Sigmoid colon (tissue), 7 donors: ENCODE data around the gene TTC8. TPM values are rescaled to one million over a fixed set of nuclear protein-coding genes. Genes with fewer than 3 reads are reported as not detected.

ENCODE experiments used
- DNase-seq: peaks from one replicate; pipeline ENCODE4 v3.0.0-alpha.2; 2019
- H3K27ac ChIP-seq, 4 donors: fragments of 200-600 bp; sonication (generic); one replicate each; pipeline ENCODE4 v1.5.1; 2016 to 2019; ENCODE audit warnings: mild to moderate bottlenecking in 1 of 4
- H3K27me3 ChIP-seq, 3 donors: fragments of 200-600 bp; sonication (generic); one replicate each; pipeline ENCODE4 v1.5.1; 2019; ENCODE audit warnings: mild to moderate bottlenecking in 1 of 3
- H3K36me3 ChIP-seq, 4 donors: fragments of 200-600 bp; sonication (generic); one replicate each; pipeline ENCODE4 v1.5.1; 2016 to 2019
- H3K4me1 ChIP-seq, 4 donors: fragments of 200-600 bp; sonication (generic); one replicate each; pipeline ENCODE4 v1.5.1; 2017 to 2019
- H3K4me3 ChIP-seq, 4 donors: fragments of 200-600 bp; sonication (generic); one replicate each; pipeline ENCODE4 v1.5.1; 2017 to 2019; ENCODE audit warnings: mild to moderate bottlenecking in 2 of 4, moderate library complexity in 1 of 4
- H3K9me3 ChIP-seq, 4 donors: fragments of 200-600 bp in 3 of 4; sonication (generic) in 3 of 4; one replicate each; pipeline versions ENCODE4 v1.5.1 to v1.6.1; 2013 to 2019
- CTCF ChIP-seq, 4 experiments: fragments of 450-650 bp in 3 of 4; fragments of 200-600 bp in 1 of 4; IDR thresholded peaks; one replicate each; pipeline ENCODE4 v1.5.1; 2016 to 2019; ENCODE audit warnings: antibody characterized with exemption in 4 of 4, mild to moderate bottlenecking in 3 of 4, moderate library complexity in 2 of 4
- EP300 ChIP-seq, 4 donors: sonication (generic); formaldehyde crosslinking; IDR thresholded peaks; one replicate each; pipeline ENCODE4 v1.6.1; 2017; ENCODE audit warnings: antibody characterized with exemption in 4 of 4
- POLR2A ChIP-seq, 2 donors: fragments of 450-650 bp; IDR thresholded peaks; one replicate each; pipeline ENCODE4 v1.6.1; 2016; ENCODE audit warnings: antibody characterized with exemption in 2 of 2, mild to moderate bottlenecking in 2 of 2, moderate library complexity in 2 of 2
- POLR2AphosphoS5 ChIP-seq, 4 donors: sonication (generic); formaldehyde crosslinking; IDR thresholded peaks; one replicate each; pipeline ENCODE4 v1.6.1; 2017; ENCODE audit warnings: antibody characterized with exemption in 4 of 4
- WGBS, 2 donors: extraction: QIAGEN DNeasy Blood & Tissue Kit; methylation state at CpG; one replicate each; pipeline ENCODE4 v1.1.7; 2013; 5-methylcytosine and 5-hydroxymethylcytosine counted together
- intact Hi-C: fragments of 100-400 bp; cut with DNase I; formaldehyde crosslinking; loops from one replicate; pipeline ENCODE4 v1.15.1; 2023
- polyA plus RNA-seq, 3 donors: library from polyadenylated mRNA; stranded (reverse); fragments of 200-250 nt; gene quantifications; one replicate each; pipeline ENCODE4 v1.2.3, GENCODE V29; 2013
- total RNA-seq, 4 donors: library from RNA; depleted of rRNA; stranded (reverse); fragments of >200 nt; gene quantifications; one replicate each; pipeline ENCODE4 v1.1.0, GENCODE V29; 2016
- donor health status: healthy with polysubstance abuse.
- donor health status: Bipolar disorder and iron deficiency.
- donor health status: healthy.

The TTC8 gene
- total and polyA plus RNA-seq, 7 donors, result 8.0 to 35.5 (median 17.3) TPM

- no peak for TF ChIP-seq POLR2AphosphoS5 (IDR thresholded peaks at IDR 0.05)
- TF ChIP-seq CTCF (IDR thresholded peaks at IDR 0.05), result no peak
- TF ChIP-seq POLR2A (IDR thresholded peaks at IDR 0.05), result no peak
- TF ChIP-seq EP300 (IDR thresholded peaks at IDR 0.05), result no peak
- Histone ChIP-seq H3K4me1 (no peaks in the 10 kb centered on the region), H3K36me3 (peaks cover 0 to 36% (median 11%) of the 10 kb centered on the region in 4 donors), H3K27me3 (no peaks in the 10 kb centered on the region), H3K9me3 (no peaks in the 10 kb centered on the region), H3K27ac (no peak overlapping the region), H3K4me3 (no peak overlapping the region)
- intact Hi-C loops, result no loop called here
- DNase-seq, result no peak
- WGBS, 2 donors, result 82 to 86% methylated on average over 3 of the region's 3 CpGs
Observed at GRCh38 chr14:88866305-88866704, 41.9 kb downstream of the TTC8 start.

- no peak for DNase-seq
- Histone ChIP-seq H3K27ac (no peak overlapping the region), H3K4me1 (no peaks in the 10 kb centered on the region), H3K4me3 (no peak overlapping the region), H3K27me3 (no peaks in the 10 kb centered on the region), H3K36me3 (peaks cover 3 to 42% (median 11%) of the 10 kb centered on the region in 4 donors), H3K9me3 (no peaks in the 10 kb centered on the region)
- intact Hi-C loops, result loop anchor here (2.0 kb wide), 1 partner anchor 202 kb away; no protein-coding TSS in a partner anchor
- TF ChIP-seq CTCF (IDR thresholded peaks at IDR 0.05) (peak in 3 of 4 experiments; percentile 18 to 36 (median 34)), EP300 (IDR thresholded peaks at IDR 0.05) (no peak)
Observed at GRCh38 chr14:88868558-88869159, 44.2 kb downstream of the TTC8 start.

GRCh38 chr14:88870777-88871176 is 46.3 kb downstream of the TTC8 start:
- Histone ChIP-seq H3K4me3 (no peak overlapping the region), H3K27me3 (no peaks in the 10 kb centered on the region), H3K27ac (no peak overlapping the region), H3K36me3 (peaks cover 3 to 48% (median 11%) of the 10 kb centered on the region in 4 donors), H3K9me3 (no peaks in the 10 kb centered on the region), H3K4me1 (no peaks in the 10 kb centered on the region)
- intact Hi-C loops, result no loop called here
- no peak for DNase-seq
- 93% methylated on average over 7 of the region's 7 CpGs for WGBS, 2 donors
- TF ChIP-seq POLR2A (IDR thresholded peaks at IDR 0.05), result no peak
- no peak for TF ChIP-seq POLR2AphosphoS5 (IDR thresholded peaks at IDR 0.05)
- no peak for TF ChIP-seq CTCF (IDR thresholded peaks at IDR 0.05)
- TF ChIP-seq EP300 (IDR thresholded peaks at IDR 0.05), result no peak

- TF ChIP-seq EP300 (IDR thresholded peaks at IDR 0.05) (no peak), POLR2A (IDR thresholded peaks at IDR 0.05) (no peak), POLR2AphosphoS5 (IDR thresholded peaks at IDR 0.05) (no peak), CTCF (IDR thresholded peaks at IDR 0.05) (no peak)
- 93 to 96% methylated on average over 3 of the region's 3 CpGs for WGBS, 2 donors
- no peak overlapping the region for H3K4me3 ChIP-seq
- H3K27ac ChIP-seq, result no peak overlapping the region
- no peaks in the 10 kb centered on the region for H3K27me3 ChIP-seq
- H3K4me1 ChIP-seq, result no peaks in the 10 kb centered on the region
- intact Hi-C loops, result no loop called here
- peaks cover 3 to 54% (median 11%) of the 10 kb centered on the region in 4 donors for H3K36me3 ChIP-seq
- no peak for DNase-seq
- no peaks in the 10 kb centered on the region for H3K9me3 ChIP-seq
Observed at GRCh38 chr14:88871429-88871828, 47.0 kb downstream of the TTC8 start.

GRCh38 chr14:88872976-88873375 is 48.5 kb downstream of the TTC8 start:
- TF ChIP-seq CTCF (IDR thresholded peaks at IDR 0.05), result no peak
- no peak for TF ChIP-seq POLR2AphosphoS5 (IDR thresholded peaks at IDR 0.05)
- no peak for TF ChIP-seq EP300 (IDR thresholded peaks at IDR 0.05)
- TF ChIP-seq POLR2A (IDR thresholded peaks at IDR 0.05), result no peak
- H3K36me3 ChIP-seq, result peaks cover 3 to 68% (median 11%) of the 10 kb centered on the region in 4 donors
- intact Hi-C loops, result no loop called here
- H3K27me3 ChIP-seq, result no peaks in the 10 kb centered on the region
- 87% methylated on average over 3 of the region's 3 CpGs for WGBS, 2 donors
- H3K4me3 ChIP-seq, result no peak overlapping the region
- DNase-seq, result no peak
- H3K4me1 ChIP-seq, result no peaks in the 10 kb centered on the region
- no peaks in the 10 kb centered on the region for H3K9me3 ChIP-seq
- no peak overlapping the region for H3K27ac ChIP-seq
